Measurements from ENCODE around the gene CPSF3. TPM values are rescaled to one million over a fixed set of nuclear protein-coding genes. Genes with fewer than 3 reads are reported as not detected.

Gene CPSF3
- total and polyA plus RNA-seq, 2 experiments from 2014 or later, result 39.6 to 40.3 TPM

DNA sequence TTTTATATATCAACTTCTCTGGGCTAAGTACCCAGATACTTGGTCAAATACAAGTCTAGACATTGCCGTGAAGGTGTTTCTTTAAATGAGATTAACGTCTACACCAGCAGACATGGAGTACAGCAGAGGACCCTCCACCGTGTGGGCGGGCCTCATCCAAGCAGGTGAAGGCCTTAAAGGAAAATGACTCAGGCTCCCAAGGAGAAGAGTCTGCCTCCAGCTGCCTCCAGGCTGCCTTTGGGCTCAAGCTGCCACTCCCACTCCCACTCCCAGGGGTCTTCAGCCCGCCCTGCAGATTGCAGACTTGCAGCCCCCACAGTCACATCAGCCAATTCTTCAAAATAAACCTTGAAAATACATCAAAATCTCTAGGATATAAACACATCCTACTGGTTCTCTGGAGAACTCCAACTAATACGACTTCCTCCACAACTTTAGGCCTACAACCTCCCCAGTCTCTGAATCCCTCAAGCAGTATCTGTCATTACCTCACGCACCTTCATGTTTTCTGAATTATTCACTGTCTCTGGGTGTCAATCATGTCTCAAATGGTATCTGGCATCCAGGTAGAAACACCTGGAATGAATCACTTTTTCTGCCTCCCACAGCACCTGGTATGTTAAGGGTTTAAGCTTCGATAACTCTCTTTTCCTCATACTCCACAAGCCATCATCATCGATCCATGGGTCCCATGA lies 7.0 kb upstream of the CPSF3 start:
- Histone ChIP-seq H3K79me2 (ENCODE audit: insufficient read depth) (peaks cover 100% of the 10 kb centered on the region), H3F3A (ENCODE audit: insufficient read depth) (0 out of 2 replicates have a peak, but pooled peaks cover 6% of the 10 kb centered on the region), H3K9me3 (ENCODE audit: low read depth) (no peaks in the 10 kb centered on the region), H3K9me2 (ENCODE audit: insufficient read depth) (no peaks in the 10 kb centered on the region), H3K27ac (peak overlapping the region; percentile 55; the same call in 1 of the 2 replicates), H4K20me1 (ENCODE audit: insufficient read depth) (no peaks in the 10 kb centered on the region), H3K4me1 (ENCODE audit: insufficient read depth) (peaks cover 9% of the 10 kb centered on the region; the same call in 1 of the 2 replicates), H3K9ac (no peak overlapping the region), H2AFZ (no peak overlapping the region), H3K27me3 (replicated peaks; ENCODE audit: insufficient read depth) (no peaks in the 10 kb centered on the region), H3K4me3 (no peak overlapping the region), H3K4me2 (ENCODE audit: unreplicated experiment) (no peak overlapping the region), H3K36me3 (ENCODE audit: low read depth) (peaks cover 18% of the 10 kb centered on the region; the same call in 1 of the 2 replicates)
- no peak for DNase-seq
- WGBS, 2 experiments (ENCODE audit: low coverage in 1 of 2, low lambda C conversion rate in 2 of 2, missing lambda C conversion rate in 2 of 2), result 82 to 87% methylated on average over 9 of the region's 9 CpGs
- in situ Hi-C loops (cut with MboI), result no loop called here
- TF ChIP-seq EZH2 (IDR thresholded peaks at IDR 0.05; ENCODE audit: insufficient read depth, poor library complexity, severe bottlenecking) (no peak), EZH2phosphoT487 (IDR thresholded peaks at IDR 0.05; ENCODE audit: insufficient read depth, low read depth) (no peak)

DNA sequence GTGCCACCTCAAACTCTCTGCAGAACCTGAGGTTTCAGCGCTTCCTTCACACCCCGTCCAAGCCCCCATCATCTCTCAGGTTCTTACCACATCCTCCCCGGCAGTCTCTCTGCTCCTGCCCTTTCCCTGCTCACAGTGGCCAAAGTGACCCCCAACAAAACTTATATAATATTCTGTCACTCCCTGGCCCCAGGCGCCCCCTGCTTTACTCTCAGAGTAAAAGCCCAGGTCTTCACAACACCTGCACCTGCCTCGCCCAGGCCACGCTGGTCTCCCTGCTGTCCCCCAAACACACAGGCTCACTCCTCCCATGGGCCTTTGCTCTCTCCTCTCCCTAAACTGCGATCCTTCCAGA lies 6.5 kb upstream of the CPSF3 start:
- 93 to 94% methylated on average over 7 of the region's 7 CpGs for WGBS, 2 experiments (ENCODE audit: low coverage in 1 of 2, low lambda C conversion rate in 2 of 2, missing lambda C conversion rate in 2 of 2)
- H3K9me2 ChIP-seq (ENCODE audit: insufficient read depth), result no peaks in the 10 kb centered on the region
- no peaks in the 10 kb centered on the region for H3K27me3 ChIP-seq (replicated peaks; ENCODE audit: insufficient read depth)
- H3K4me2 ChIP-seq (ENCODE audit: unreplicated experiment), result no peak overlapping the region
- no peak overlapping the region for H3K4me3 ChIP-seq
- H3K79me2 ChIP-seq (ENCODE audit: insufficient read depth), result peaks cover 100% of the 10 kb centered on the region
- no peak overlapping the region for H3K27ac ChIP-seq
- H3F3A ChIP-seq (ENCODE audit: insufficient read depth), result 0 out of 2 replicates have a peak, but pooled peaks cover 6% of the 10 kb centered on the region
- no peaks in the 10 kb centered on the region for H3K9me3 ChIP-seq (ENCODE audit: low read depth)
- peaks cover 15% of the 10 kb centered on the region; the same call in 1 of the 2 replicates for H3K36me3 ChIP-seq (ENCODE audit: low read depth)
- no peak overlapping the region for H3K9ac ChIP-seq
- no peak overlapping the region for H2AFZ ChIP-seq
- DNase-seq, result no peak
- no peaks in the 10 kb centered on the region for H4K20me1 ChIP-seq (ENCODE audit: insufficient read depth)
- peaks cover 12% of the 10 kb centered on the region for H3K4me1 ChIP-seq (ENCODE audit: insufficient read depth)
- in situ Hi-C loops (cut with MboI), result no loop called here
- no peak for TF ChIP-seq EZH2 (IDR thresholded peaks at IDR 0.05; ENCODE audit: insufficient read depth, poor library complexity, severe bottlenecking)
- TF ChIP-seq EZH2phosphoT487 (IDR thresholded peaks at IDR 0.05; ENCODE audit: insufficient read depth, low read depth), result no peak

DNA sequence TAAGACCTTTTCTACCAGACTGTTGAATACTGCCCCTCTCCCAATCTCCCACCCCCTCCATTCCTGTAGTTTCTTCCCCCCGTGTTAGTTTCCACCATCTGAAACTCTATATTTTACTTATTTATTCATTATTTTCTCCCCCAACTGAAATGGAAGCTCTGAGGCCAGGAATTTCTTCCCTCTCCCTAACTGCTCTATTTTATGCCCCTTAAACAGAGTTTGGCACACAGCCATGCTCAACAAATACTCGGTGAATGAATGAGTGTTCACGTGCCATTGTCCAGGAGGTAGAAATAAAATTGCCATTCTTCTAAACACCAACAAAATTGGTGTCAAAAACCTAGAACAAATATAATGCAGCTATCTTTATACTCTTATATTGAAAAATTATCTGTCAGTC lies 5.7 kb upstream of the CPSF3 start:
- peaks cover 100% of the 10 kb centered on the region for H3K79me2 ChIP-seq (ENCODE audit: insufficient read depth)
- H3K9me2 ChIP-seq (ENCODE audit: insufficient read depth), result no peaks in the 10 kb centered on the region
- H2AFZ ChIP-seq, result no peak overlapping the region
- H3K9me3 ChIP-seq (ENCODE audit: low read depth), result no peaks in the 10 kb centered on the region
- no peaks in the 10 kb centered on the region for H3K27me3 ChIP-seq (replicated peaks; ENCODE audit: insufficient read depth)
- 95 to 98% methylated on average over 3 of the region's 3 CpGs for WGBS, 2 experiments (ENCODE audit: low coverage in 1 of 2, low lambda C conversion rate in 2 of 2, missing lambda C conversion rate in 2 of 2)
- in situ Hi-C loops (cut with MboI), result no loop called here
- H3K4me3 ChIP-seq, result no peak overlapping the region
- H4K20me1 ChIP-seq (ENCODE audit: insufficient read depth), result no peaks in the 10 kb centered on the region
- 0 out of 2 replicates have a peak, but pooled peaks cover 6% of the 10 kb centered on the region for H3F3A ChIP-seq (ENCODE audit: insufficient read depth)
- peaks cover 7% of the 10 kb centered on the region; the same call in 1 of the 2 replicates for H3K36me3 ChIP-seq (ENCODE audit: low read depth)
- H3K27ac ChIP-seq, result no peak overlapping the region
- H3K4me1 ChIP-seq (ENCODE audit: insufficient read depth), result peaks cover 16% of the 10 kb centered on the region
- no peak for DNase-seq
- H3K9ac ChIP-seq, result no peak overlapping the region
- no peak overlapping the region for H3K4me2 ChIP-seq (ENCODE audit: unreplicated experiment)
- TF ChIP-seq EZH2 (IDR thresholded peaks at IDR 0.05; ENCODE audit: insufficient read depth, poor library complexity, severe bottlenecking) (no peak), EZH2phosphoT487 (IDR thresholded peaks at IDR 0.05; ENCODE audit: insufficient read depth, low read depth) (no peak)

DNA sequence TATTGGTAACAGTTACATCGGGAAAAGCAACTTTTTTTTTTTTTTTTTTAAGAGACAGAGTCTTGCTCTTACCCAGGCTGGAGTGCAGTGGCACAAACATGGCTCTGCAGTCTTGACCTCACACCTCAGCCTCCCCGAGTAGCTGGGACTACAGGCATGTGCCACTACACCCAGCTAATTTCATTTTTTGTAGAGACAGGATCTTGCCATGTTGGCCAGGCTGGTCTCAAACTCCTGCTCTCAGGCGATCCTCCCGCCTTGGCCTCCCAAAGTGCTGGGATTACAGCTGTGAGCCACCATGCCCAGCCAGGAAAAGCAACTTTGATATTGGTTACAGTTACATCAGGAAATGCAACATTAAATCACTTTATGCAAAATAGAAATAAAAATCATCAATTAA lies 4.7 kb upstream of the CPSF3 start:
- no peak overlapping the region for H3K9ac ChIP-seq
- H3K27ac ChIP-seq, result no peak overlapping the region
- 0 out of 2 replicates have a peak, but pooled peaks cover 2% of the 10 kb centered on the region for H3K36me3 ChIP-seq (ENCODE audit: low read depth)
- H3K4me3 ChIP-seq, result no peak overlapping the region
- no peak for TF ChIP-seq EZH2phosphoT487 (IDR thresholded peaks at IDR 0.05; ENCODE audit: insufficient read depth, low read depth)
- TF ChIP-seq EZH2 (IDR thresholded peaks at IDR 0.05; ENCODE audit: insufficient read depth, poor library complexity, severe bottlenecking), result no peak
- H4K20me1 ChIP-seq (ENCODE audit: insufficient read depth), result no peaks in the 10 kb centered on the region
- no peaks in the 10 kb centered on the region for H3K27me3 ChIP-seq (replicated peaks; ENCODE audit: insufficient read depth)
- no peak for DNase-seq
- WGBS, 2 experiments (ENCODE audit: low coverage in 1 of 2, low lambda C conversion rate in 2 of 2, missing lambda C conversion rate in 2 of 2), result 77 to 78% methylated on average over 4 of the region's 4 CpGs
- H3K9me2 ChIP-seq (ENCODE audit: insufficient read depth), result no peaks in the 10 kb centered on the region
- in situ Hi-C loops (cut with MboI), result no loop called here
- no peak overlapping the region for H3K4me2 ChIP-seq (ENCODE audit: unreplicated experiment)
- peaks cover 16% of the 10 kb centered on the region for H3K4me1 ChIP-seq (ENCODE audit: insufficient read depth)
- H3K9me3 ChIP-seq (ENCODE audit: low read depth), result no peaks in the 10 kb centered on the region
- H3K79me2 ChIP-seq (ENCODE audit: insufficient read depth), result peaks cover 96% of the 10 kb centered on the region
- 0 out of 2 replicates have a peak, but pooled peaks cover 6% of the 10 kb centered on the region for H3F3A ChIP-seq (ENCODE audit: insufficient read depth)
- no peak overlapping the region for H2AFZ ChIP-seq

All from GM23248 (cell line).